Brain microvascular endothelial cell (primary cell): Measurements from ENCODE around the gene LNPK.

Experiments used
- DNase-seq: peaks from one replicate; pipeline ENCODE4 v3.0.0-alpha.2; 2020
- H3K27ac ChIP-seq: fragments of 250-450 bp; sonication (Bioruptor Pico); 2 replicates; pipeline ENCODE4 v1.5.1; 2020; ENCODE audit warnings: mild to moderate bottlenecking, moderate library complexity
- H3K27me3 ChIP-seq: fragments of 250-450 bp; sonication (Bioruptor Pico); replicated peaks from 2 replicates; pipeline ENCODE4 v1.5.1; 2020; ENCODE audit warnings: mild to moderate bottlenecking
- H3K36me3 ChIP-seq: fragments of 250-450 bp; sonication (Bioruptor Pico); replicated peaks from 2 replicates; pipeline ENCODE4 v1.5.1; 2020; ENCODE audit warnings: mild to moderate bottlenecking
- H3K4me3 ChIP-seq: 2 replicates; pipeline ENCODE4 v1.5.1; 2011; ENCODE audit warnings: low read depth, mild to moderate bottlenecking, control low read depth, low read length, moderate library complexity
- CTCF ChIP-seq: IDR thresholded peaks from 2 replicates; pipeline ENCODE4 v1.5.1; 2011; ENCODE audit warnings: low read depth, mild to moderate bottlenecking, moderate library complexity, low read length, control low read depth, inconsistent platforms; ENCODE audit errors: missing control alignments
- in situ Hi-C: cut with HindIII; loops from 2 replicates; pipeline ENCODE4 v1.10.0; 2017; ENCODE audit warnings: low sequenced_read_pairs, low pct_ligation_motif_present

LNPK gene

GRCh38 chr2:176025932-176026331 lies 23.9 kb upstream of the LNPK start:
- in situ Hi-C loops: no loop called here
- H3K27me3 ChIP-seq: no peaks in the 10 kb centered on the region
- no peaks in the 10 kb centered on the region for H3K36me3 ChIP-seq
- no peak for DNase-seq
- H3K4me3 ChIP-seq: no peak overlapping the region
- TF ChIP-seq CTCF: no peak
- H3K27ac ChIP-seq: no peak overlapping the region

GRCh38 chr2:176024083-176024482 lies 22.0 kb upstream of the LNPK start:
- DNase-seq: no peak
- no peak overlapping the region for H3K27ac ChIP-seq
- no peaks in the 10 kb centered on the region for H3K27me3 ChIP-seq
- no peaks in the 10 kb centered on the region for H3K36me3 ChIP-seq
- H3K4me3 ChIP-seq: no peak overlapping the region
- no peak for TF ChIP-seq CTCF
- in situ Hi-C loops: no loop called here

- no peaks in the 10 kb centered on the region for H3K36me3 ChIP-seq
- H3K27me3 ChIP-seq: no peaks in the 10 kb centered on the region
- DNase-seq: no peak
- no peak for TF ChIP-seq CTCF
- in situ Hi-C loops: no loop called here
- no peak overlapping the region for H3K4me3 ChIP-seq
- no peak overlapping the region for H3K27ac ChIP-seq
Observed at GRCh38 chr2:176022048-176022447, 20.0 kb upstream of the LNPK start.

GRCh38 chr2:176020400-176020799 lies 18.3 kb upstream of the LNPK start:
- in situ Hi-C loops: no loop called here
- H3K4me3 ChIP-seq: no peak overlapping the region
- no peak overlapping the region for H3K27ac ChIP-seq
- H3K36me3 ChIP-seq: no peaks in the 10 kb centered on the region
- no peaks in the 10 kb centered on the region for H3K27me3 ChIP-seq
- TF ChIP-seq CTCF: no peak
- no peak for DNase-seq

- no peak for DNase-seq
- Histone ChIP-seq H3K4me3 (no peak overlapping the region), H3K27me3 (no peaks in the 10 kb centered on the region), H3K36me3 (no peaks in the 10 kb centered on the region), H3K27ac (no peak overlapping the region)
- TF ChIP-seq CTCF: no peak
- in situ Hi-C loops: no loop called here
Observed at GRCh38 chr2:176018708-176019107, 16.6 kb upstream of the LNPK start.

- Histone ChIP-seq H3K27ac (no peak overlapping the region), H3K4me3 (no peak overlapping the region), H3K36me3 (no peaks in the 10 kb centered on the region), H3K27me3 (no peaks in the 10 kb centered on the region)
- in situ Hi-C loops: no loop called here
- DNase-seq: no peak
- no peak for TF ChIP-seq CTCF
Observed at GRCh38 chr2:176009445-176009844, 7.4 kb upstream of the LNPK start.
